ENCODE measurements around the gene ANGPTL5. TPM values are rescaled to one million over a fixed set of nuclear protein-coding genes. Genes with fewer than 3 reads are reported as not detected.

Gene ANGPTL5
- total RNA-seq, 1 donor from 2014 or later = not detected

- DNase-seq (ENCODE audit: low read depth) = no peak
- no peak for TF ChIP-seq CTCF (IDR thresholded peaks at IDR 0.05; ENCODE audit: insufficient read depth, low read length, poor library complexity, severe bottlenecking)
- H3K4me3 ChIP-seq (ENCODE audit: low read depth, low read length) = no peak overlapping the region
- H3K36me3 ChIP-seq (ENCODE audit: control insufficient read depth, insufficient read depth, low read length) = no peaks in the 10 kb centered on the region
- no peaks in the 10 kb centered on the region for H3K27me3 ChIP-seq (ENCODE audit: control insufficient read depth, insufficient read depth, low read length)
Measured at GRCh38 chr11:101848262-101848661, 68.1 kb downstream of the ANGPTL5 start.

GRCh38 chr11:101844608-101845007 is 71.7 kb downstream of the ANGPTL5 start:
- no peak overlapping the region for H3K4me3 ChIP-seq (ENCODE audit: low read depth, low read length)
- TF ChIP-seq CTCF (IDR thresholded peaks at IDR 0.05; ENCODE audit: insufficient read depth, low read length, poor library complexity, severe bottlenecking) = no peak
- no peak for DNase-seq (ENCODE audit: low read depth)
- no peaks in the 10 kb centered on the region for H3K27me3 ChIP-seq (ENCODE audit: control insufficient read depth, insufficient read depth, low read length)
- H3K36me3 ChIP-seq (ENCODE audit: control insufficient read depth, insufficient read depth, low read length) = no peaks in the 10 kb centered on the region

- DNase-seq (ENCODE audit: low read depth) = no peak
- Histone ChIP-seq H3K4me3 (ENCODE audit: low read depth, low read length) (no peak overlapping the region), H3K36me3 (ENCODE audit: control insufficient read depth, insufficient read depth, low read length) (no peaks in the 10 kb centered on the region), H3K27me3 (ENCODE audit: control insufficient read depth, insufficient read depth, low read length) (no peaks in the 10 kb centered on the region)
- TF ChIP-seq CTCF (IDR thresholded peaks at IDR 0.05; ENCODE audit: insufficient read depth, low read length, poor library complexity, severe bottlenecking) = no peak
Measured at GRCh38 chr11:101840704-101841103, 75.6 kb downstream of the ANGPTL5 start.

Other genes with a start within 250 kb of the ANGPTL5 start
- gene CEP126, start 1.5 kb downstream of the ANGPTL5 start, total RNA-seq = 0.71 and 0.82 TPM in 2 replicates
- 0.33 and 0.96 TPM in 2 replicates for gene CFAP300, start 130.9 kb upstream of the ANGPTL5 start, total RNA-seq
- gene YAP1, start 193.9 kb upstream of the ANGPTL5 start, total RNA-seq = 94.4 and 120 TPM in 2 replicates